CMK (cell line): ENCODE results near the gene ETS1.
"Not testable (repeated sequence)": the region's sequence is repeated elsewhere in the genome, so short reads cannot be mapped to it uniquely, and the experiment has no call there.

ENCODE experiments used
- DNase-seq: peaks from one replicate; pipeline ENCODE4 v3.0.0-alpha.2; 2010; ENCODE audit warnings: low read depth

The ETS1 gene

GRCh38 chr11:128462189-128462588 is 125.2 kb downstream of the ETS1 start:
- no peak for DNase-seq

- no peak for DNase-seq
Measured at GRCh38 chr11:128458321-128458720, 129.0 kb downstream of the ETS1 start.

GRCh38 chr11:128457874-128458273 is 129.5 kb downstream of the ETS1 start:
- no peak for DNase-seq

- DNase-seq: no peak
Measured at GRCh38 chr11:128456566-128457268, 130.6 kb downstream of the ETS1 start.

GRCh38 chr11:128455766-128456165 is 131.6 kb downstream of the ETS1 start:
- DNase-seq: no peak

- no peak for DNase-seq
Measured at GRCh38 chr11:128453444-128454336, 133.7 kb downstream of the ETS1 start.

GRCh38 chr11:128451652-128452470 is 135.5 kb downstream of the ETS1 start:
- DNase-seq: no peak

- DNase-seq: no peak
Measured at GRCh38 chr11:128450882-128451651, 136.3 kb downstream of the ETS1 start.

- not testable (repeated sequence) for DNase-seq
Measured at GRCh38 chr11:128450425-128450824, 136.9 kb downstream of the ETS1 start.

GRCh38 chr11:128448981-128449713 is 138.2 kb downstream of the ETS1 start:
- DNase-seq: no peak

GRCh38 chr11:128448200-128448886 is 139.0 kb downstream of the ETS1 start:
- no peak for DNase-seq

- no peak for DNase-seq
Measured at GRCh38 chr11:128447233-128447632, 140.1 kb downstream of the ETS1 start.

GRCh38 chr11:128445921-128446320 is 141.4 kb downstream of the ETS1 start:
- DNase-seq: not testable (repeated sequence)

GRCh38 chr11:128437136-128437535 is 150.2 kb downstream of the ETS1 start:
- DNase-seq: no peak

GRCh38 chr11:128434818-128435217 is 152.5 kb downstream of the ETS1 start:
- DNase-seq: no peak

- DNase-seq: no peak
Measured at GRCh38 chr11:128434411-128434810, 152.9 kb downstream of the ETS1 start.

GRCh38 chr11:128432926-128433325 is 154.4 kb downstream of the ETS1 start:
- DNase-seq: no peak

GRCh38 chr11:128431931-128432330 is 155.4 kb downstream of the ETS1 start:
- DNase-seq: no peak

- DNase-seq: no peak
Measured at GRCh38 chr11:128428935-128429334, 158.4 kb downstream of the ETS1 start.

GRCh38 chr11:128424851-128425285 is 162.5 kb downstream of the ETS1 start:
- DNase-seq: no peak
